ENCODE results near the gene ALG12. TPM values are rescaled to one million over a fixed set of nuclear protein-coding genes. Genes with fewer than 3 reads are reported as not detected.

ALG12 gene
- total RNA-seq, 1 experiment from 2014 or later = 29.2 TPM

GRCh38 chr22:49877642-49878041, 40.6 kb downstream of the ALG12 start:
- DNase-seq (ENCODE audit: low spot score) (no peak), ATAC-seq (no peak)
- Mint-ChIP-seq H3K4me1 (peaks cover 9% of the 10 kb centered on the region), H3K9me3 (peaks cover 9% of the 10 kb centered on the region), H3K27me3 (ENCODE audit: low read depth) (no peaks in the 10 kb centered on the region), H3K36me3 (peaks cover 39% of the 10 kb centered on the region), H3K4me3 (no peak overlapping the region), H3K27ac (no peak overlapping the region)
- TF ChIP-seq RELA (CRISPR knock-in tag; IDR thresholded peaks at IDR 0.05; ENCODE audit: borderline replicate concordance) (no peak), TP53 (CRISPR knock-in tag; IDR thresholded peaks at IDR 0.05) (no peak), MXD4 (CRISPR knock-in tag; IDR thresholded peaks at IDR 0.05; ENCODE audit: borderline replicate concordance) (no peak), EMX1 (CRISPR knock-in tag; IDR thresholded peaks at IDR 0.05) (no peak), ATF2 (CRISPR knock-in tag; IDR thresholded peaks at IDR 0.05; ENCODE audit: borderline replicate concordance, low read depth) (no peak), AFF4 (CRISPR knock-in tag; IDR thresholded peaks at IDR 0.05; ENCODE audit: borderline replicate concordance) (no peak), ESRRA (CRISPR knock-in tag; IDR thresholded peaks at IDR 0.05; ENCODE audit: borderline replicate concordance) (no peak), ZMAT4 (CRISPR knock-in tag; IDR thresholded peaks at IDR 0.05) (no peak), NFYB (CRISPR knock-in tag; conservative IDR thresholded peaks at IDR 0.05; ENCODE audit: low read depth) (no peak), ZNF219 (CRISPR knock-in tag; IDR thresholded peaks at IDR 0.05; ENCODE audit: borderline replicate concordance) (no peak), FOXP4 (CRISPR knock-in tag; IDR thresholded peaks at IDR 0.05) (no peak), ZBTB43 (CRISPR knock-in tag; IDR thresholded peaks at IDR 0.05) (no peak), MAX (CRISPR knock-in tag; IDR thresholded peaks at IDR 0.05) (no peak)
- POLR2A ChIA-PET = no interaction called here
- CTCF ChIA-PET = no interaction called here

GRCh38 chr22:49873228-49873940, 44.9 kb downstream of the ALG12 start:
- no peaks in the 10 kb centered on the region for H3K4me1 Mint-ChIP-seq
- DNase-seq (ENCODE audit: low spot score) = no peak
- H3K4me3 Mint-ChIP-seq = no peak overlapping the region
- no peak for ATAC-seq
- peaks cover 45% of the 10 kb centered on the region for H3K36me3 Mint-ChIP-seq
- ChIA-PET CTCF (interaction anchor here (0.8 kb wide), 1 partner anchor 157 kb away, joined by 3 read pairs; no protein-coding TSS in a partner anchor), POLR2A (interaction anchor here (0.5 kb wide), 1 partner anchor 30 kb away, joined by 4 read pairs; no protein-coding TSS in a partner anchor)
- no peaks in the 10 kb centered on the region for H3K27me3 Mint-ChIP-seq (ENCODE audit: low read depth)
- peak overlapping the region; percentile 58 for H3K27ac Mint-ChIP-seq
- H3K9me3 Mint-ChIP-seq = peaks cover 23% of the 10 kb centered on the region
- no peak for TF ChIP-seq HMGXB4 (CRISPR knock-in tag; IDR thresholded peaks at IDR 0.05)
- no peak for TF ChIP-seq STAT6 (CRISPR knock-in tag; conservative IDR thresholded peaks at IDR 0.05; ENCODE audit: low read depth)

All from WTC11 (cell line).